Lower leg skin (tissue), 3 donors: Measurements from ENCODE around the gene PAOX.

Experiments used
- CTCF ChIP-seq, 3 donors: fragments of 450-650 bp; IDR thresholded peaks; one replicate each; pipeline ENCODE4 v1.5.1; 2016; ENCODE audit warnings: antibody characterized with exemption in 3 of 3, mild to moderate bottlenecking in 3 of 3, moderate library complexity in 2 of 3
- POLR2A ChIP-seq, 2 donors: fragments of 450-650 bp; IDR thresholded peaks; one replicate each; pipeline ENCODE4 v1.6.1; 2016 to 2017; ENCODE audit warnings: antibody characterized with exemption in 2 of 2, mild to moderate bottlenecking in 1 of 2, moderate library complexity in 1 of 2

GRCh38 chr10:133401500-133401899 is 22.4 kb downstream of the PAOX start:
- no peak for TF ChIP-seq CTCF (IDR thresholded peaks at IDR 0.05)
- TF ChIP-seq POLR2A (IDR thresholded peaks at IDR 0.05) = no peak
